Muscle layer of colon (tissue), 2 donors: ENCODE data around the gene CACNA1E.
"Not testable (repeated sequence)": the region's sequence is repeated elsewhere in the genome, so short reads cannot be mapped to it uniquely, and the experiment has no call there.

ENCODE experiments used
- H3K27ac ChIP-seq: one replicate; pipeline ENCODE4 v1.7.0; 2013; ENCODE audit warnings: low read depth, mild to moderate bottlenecking, low read length, moderate library complexity
- H3K27me3 ChIP-seq, 2 donors: one replicate each; pipeline ENCODE4 v1.7.0; 2013; ENCODE audit warnings: low read length in 2 of 2, mild to moderate bottlenecking in 2 of 2; ENCODE audit not compliant: insufficient read depth in 2 of 2, control insufficient read depth in 1 of 2
- H3K36me3 ChIP-seq: one replicate; pipeline ENCODE4 v1.7.0; 2013; ENCODE audit warnings: mild to moderate bottlenecking, low read length; ENCODE audit not compliant: insufficient read depth
- H3K4me1 ChIP-seq: one replicate; pipeline ENCODE4 v1.7.0; 2013; ENCODE audit warnings: mild to moderate bottlenecking, low read length; ENCODE audit not compliant: insufficient read depth
- H3K4me3 ChIP-seq, 2 donors: one replicate each; pipeline ENCODE4 v1.7.0; 2013; ENCODE audit warnings: low read length in 2 of 2, low read depth in 1 of 2, mild to moderate bottlenecking in 1 of 2, moderate library complexity in 1 of 2
- H3K9ac ChIP-seq: one replicate; pipeline ENCODE4 v1.7.0; 2013; ENCODE audit warnings: low read length
- H3K9me3 ChIP-seq: one replicate; pipeline ENCODE4 v1.7.0; 2013; ENCODE audit warnings: mild to moderate bottlenecking, low read length
- donor health status: abdominal sarcoma.
- donor health status: Adenocarcinoma of cecum.

The CACNA1E gene

DNA sequence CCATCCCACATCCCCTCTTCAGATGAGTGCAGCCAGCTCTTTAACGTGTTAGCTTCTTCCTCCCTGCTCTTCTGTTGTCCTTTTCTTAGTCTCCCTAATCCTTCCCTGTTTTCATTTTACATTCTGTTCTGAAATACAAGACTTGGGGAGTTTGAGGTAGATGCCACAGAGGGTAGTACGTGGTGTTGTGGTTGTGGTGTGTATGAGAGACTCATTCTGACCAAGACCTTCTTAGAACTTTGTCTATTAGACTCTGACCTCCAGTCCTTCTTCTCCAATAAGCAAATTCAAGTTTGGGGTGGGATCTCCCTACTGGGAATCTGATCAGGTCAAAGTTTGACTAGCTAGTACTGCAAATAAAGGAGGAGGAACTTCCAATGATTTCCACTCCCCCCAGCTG, 39.5 kb downstream of the CACNA1E start:
- H3K27ac ChIP-seq, result no peak overlapping the region
- H3K4me1 ChIP-seq, result no peaks in the 10 kb centered on the region
- no peak overlapping the region for H3K4me3 ChIP-seq
- no peaks in the 10 kb centered on the region for H3K27me3 ChIP-seq
- no peaks in the 10 kb centered on the region for H3K36me3 ChIP-seq
- H3K9ac ChIP-seq, result no peak overlapping the region
- no peaks in the 10 kb centered on the region for H3K9me3 ChIP-seq

DNA sequence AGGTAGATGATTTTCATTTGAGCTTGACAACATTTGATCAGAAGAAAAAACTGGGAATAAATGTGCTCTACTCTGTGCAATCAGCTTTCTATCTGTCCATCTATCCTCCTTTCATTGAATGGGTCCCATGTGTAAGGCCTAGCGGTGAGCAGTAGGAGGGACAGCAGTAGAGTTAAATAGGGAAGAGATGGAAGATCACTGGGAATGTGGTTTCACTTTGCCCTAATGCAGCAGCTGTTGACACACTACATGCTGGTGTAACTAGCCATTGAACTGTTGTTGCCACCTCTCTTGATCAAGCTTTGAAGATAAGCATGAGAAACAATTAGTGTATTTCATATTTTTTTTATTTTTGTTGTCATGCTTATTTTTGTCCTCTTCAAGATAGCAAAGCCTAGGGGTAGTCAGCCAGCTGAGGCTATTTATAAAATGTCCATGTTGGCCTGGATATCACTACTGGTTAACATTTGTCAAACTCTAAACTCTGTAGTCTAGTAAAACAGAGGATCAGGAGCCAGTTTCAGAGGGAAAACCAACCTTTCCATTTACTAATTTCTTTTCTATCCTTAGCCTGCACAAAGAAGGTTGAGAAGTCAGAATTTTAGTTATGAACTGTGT, 41.9 kb downstream of the CACNA1E start:
- Histone ChIP-seq H3K27ac (no peak overlapping the region), H3K36me3 (no peaks in the 10 kb centered on the region), H3K27me3 (no peaks in the 10 kb centered on the region), H3K9ac (no peak overlapping the region), H3K4me1 (no peaks in the 10 kb centered on the region), H3K4me3 (no peak overlapping the region), H3K9me3 (no peaks in the 10 kb centered on the region)

DNA sequence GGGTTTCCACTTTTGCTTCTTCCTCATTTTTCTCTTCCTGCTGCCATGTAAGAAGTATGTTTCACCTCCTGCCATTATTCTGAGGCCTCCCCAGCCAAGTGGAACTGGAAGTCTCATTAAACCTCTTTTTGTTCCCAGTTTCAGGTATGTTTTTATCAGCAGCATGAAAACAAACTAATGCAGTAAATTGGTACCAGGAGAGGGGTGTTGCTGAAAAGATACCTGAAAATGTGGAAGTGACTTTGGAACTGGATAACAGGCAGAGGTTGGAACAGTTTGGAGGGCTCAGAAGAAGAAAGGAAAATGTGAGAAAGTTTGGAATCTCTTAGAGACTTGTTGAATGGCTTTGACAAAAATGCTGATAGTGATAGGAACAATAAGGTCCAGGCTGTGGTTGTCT, 44.9 kb downstream of the CACNA1E start:
- H3K4me1 ChIP-seq, H3K9ac ChIP-seq, H3K27ac ChIP-seq, H3K27me3 ChIP-seq, H3K36me3 ChIP-seq, H3K4me3 ChIP-seq, H3K9me3 ChIP-seq: not testable (repeated sequence)

DNA sequence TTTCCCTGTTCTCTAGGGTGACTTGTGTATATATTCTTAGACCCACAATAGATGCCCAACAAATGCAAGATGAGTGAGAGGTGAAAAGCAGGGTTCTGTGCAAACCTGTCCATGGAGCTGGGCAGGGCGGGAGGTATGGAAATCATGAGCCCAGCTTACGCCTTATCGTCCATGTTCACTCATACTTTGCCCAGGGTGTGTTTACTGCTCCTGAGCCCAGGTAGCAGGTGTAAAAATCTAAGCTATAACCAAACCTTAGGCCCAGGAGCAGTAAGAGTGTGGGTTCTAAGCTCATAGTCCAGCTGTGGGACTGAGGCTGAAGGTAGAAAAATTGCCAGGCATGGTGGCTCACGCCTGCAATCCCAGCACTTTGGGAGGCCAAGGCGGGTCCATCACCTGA, 48.1 kb downstream of the CACNA1E start:
- no peaks in the 10 kb centered on the region for H3K27me3 ChIP-seq
- H3K36me3 ChIP-seq, result no peaks in the 10 kb centered on the region
- H3K4me1 ChIP-seq, result no peaks in the 10 kb centered on the region
- H3K27ac ChIP-seq, result no peak overlapping the region
- H3K9me3 ChIP-seq, result no peaks in the 10 kb centered on the region
- no peak overlapping the region for H3K4me3 ChIP-seq
- no peak overlapping the region for H3K9ac ChIP-seq

DNA sequence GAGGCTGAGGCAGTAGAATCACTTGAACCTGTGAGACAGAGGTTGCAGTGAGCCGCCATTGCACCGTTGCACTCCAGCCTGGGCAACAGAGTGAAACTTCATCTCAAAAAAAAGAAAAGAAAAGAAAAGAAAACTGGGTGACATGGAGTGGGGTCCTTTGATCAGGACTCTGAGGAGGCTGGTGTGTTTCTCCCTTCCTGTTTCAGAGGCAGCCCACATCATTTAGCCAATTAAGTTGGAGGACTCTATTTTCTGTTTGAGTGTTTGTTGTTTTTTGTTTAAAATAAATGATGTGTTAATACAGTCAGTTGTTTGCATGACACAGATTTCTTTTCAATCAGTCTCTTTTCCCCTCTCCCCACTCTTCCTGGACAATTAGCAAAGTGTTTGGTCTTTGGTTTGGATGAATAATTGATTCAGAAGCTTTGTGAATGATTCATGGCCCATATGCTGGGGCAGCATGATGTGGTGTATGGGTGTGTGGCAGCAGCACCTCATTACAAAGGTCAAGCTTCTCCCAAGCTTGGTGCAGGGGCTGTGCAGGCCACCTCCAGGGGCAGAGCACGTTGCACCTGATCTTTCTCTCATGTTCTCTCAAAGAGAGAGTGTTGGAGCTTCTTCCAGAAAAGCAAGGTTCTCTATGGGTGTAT, 48.8 kb downstream of the CACNA1E start:
- Histone ChIP-seq H3K9me3 (no peaks in the 10 kb centered on the region), H3K4me3 (no peak overlapping the region), H3K4me1 (no peaks in the 10 kb centered on the region), H3K36me3 (no peaks in the 10 kb centered on the region), H3K9ac (no peak overlapping the region), H3K27me3 (no peaks in the 10 kb centered on the region), H3K27ac (no peak overlapping the region)

DNA sequence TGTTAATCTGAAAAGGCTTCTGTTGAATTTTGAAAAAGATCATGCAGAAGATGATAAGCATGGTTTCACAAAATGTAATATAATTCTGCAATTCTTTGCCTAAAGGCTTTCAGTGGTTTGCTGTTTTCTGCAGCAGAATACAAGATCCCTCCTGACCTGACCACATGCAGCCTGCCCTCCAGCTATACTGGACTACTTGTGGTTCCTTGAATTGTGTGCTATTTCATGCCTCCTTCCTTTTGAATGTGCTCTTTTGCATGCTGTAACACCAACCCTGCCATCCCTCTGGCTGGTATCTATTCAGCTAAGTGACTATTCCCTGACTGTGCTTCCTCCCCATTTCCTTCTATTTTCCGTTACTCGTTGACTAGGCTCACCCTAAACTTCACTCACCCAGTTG, 55.5 kb downstream of the CACNA1E start:
- H3K9me3 ChIP-seq, result no peaks in the 10 kb centered on the region
- no peaks in the 10 kb centered on the region for H3K36me3 ChIP-seq
- no peak overlapping the region for H3K27ac ChIP-seq
- H3K4me1 ChIP-seq, result no peaks in the 10 kb centered on the region
- no peak overlapping the region for H3K9ac ChIP-seq
- H3K27me3 ChIP-seq, result no peaks in the 10 kb centered on the region
- no peak overlapping the region for H3K4me3 ChIP-seq

DNA sequence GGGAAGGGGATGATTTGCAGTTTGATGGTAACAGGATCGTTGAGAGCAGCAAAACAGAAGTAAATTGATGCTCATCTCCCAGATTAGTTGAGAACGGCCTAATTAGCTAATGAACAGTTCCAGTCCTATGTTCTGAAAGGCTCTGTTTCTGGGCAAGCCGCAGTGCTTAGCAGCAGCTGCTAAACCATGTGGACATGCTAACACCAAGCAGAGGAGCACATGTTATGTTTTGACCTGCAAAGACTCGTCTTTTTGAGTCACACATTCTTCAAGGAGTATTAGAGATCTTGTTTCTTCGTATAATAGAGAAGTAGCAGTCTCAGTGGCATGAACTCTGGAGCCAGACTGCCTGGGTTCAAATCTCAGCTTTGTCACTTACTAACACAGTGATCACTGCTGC, 58.1 kb downstream of the CACNA1E start:
- H3K27me3 ChIP-seq, result no peaks in the 10 kb centered on the region
- H3K4me1 ChIP-seq, result no peaks in the 10 kb centered on the region
- H3K27ac ChIP-seq, result no peak overlapping the region

DNA sequence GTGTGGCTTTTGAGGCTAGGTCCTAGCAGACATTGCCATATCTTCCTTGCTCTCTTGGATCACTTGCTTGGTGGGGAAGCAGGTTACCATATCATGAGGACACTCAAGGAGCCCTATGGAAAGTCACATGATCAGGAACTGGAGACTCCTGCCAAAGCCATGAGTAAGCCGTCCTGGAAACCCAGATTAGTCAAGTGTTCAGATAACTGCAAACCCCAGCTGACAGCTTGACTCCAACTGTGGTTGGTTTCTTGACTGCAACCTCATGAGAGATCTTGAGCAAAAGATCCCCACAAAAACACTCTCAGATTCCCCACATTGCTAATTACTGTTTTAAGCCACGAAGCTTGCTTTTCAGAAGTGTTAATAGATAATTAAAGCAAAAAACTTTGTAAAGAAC, 58.6 kb downstream of the CACNA1E start:
- Histone ChIP-seq H3K4me3 (no peak overlapping the region), H3K4me1 (no peaks in the 10 kb centered on the region), H3K36me3 (no peaks in the 10 kb centered on the region), H3K27ac (no peak overlapping the region), H3K27me3 (no peaks in the 10 kb centered on the region), H3K9ac (no peak overlapping the region), H3K9me3 (no peaks in the 10 kb centered on the region)

More for the DNA sequence above, 58.1 kb downstream of the CACNA1E start:
- Histone ChIP-seq H3K9me3 (no peaks in the 10 kb centered on the region), H3K4me3 (no peak overlapping the region), H3K36me3 (no peaks in the 10 kb centered on the region), H3K9ac (no peak overlapping the region)

DNA sequence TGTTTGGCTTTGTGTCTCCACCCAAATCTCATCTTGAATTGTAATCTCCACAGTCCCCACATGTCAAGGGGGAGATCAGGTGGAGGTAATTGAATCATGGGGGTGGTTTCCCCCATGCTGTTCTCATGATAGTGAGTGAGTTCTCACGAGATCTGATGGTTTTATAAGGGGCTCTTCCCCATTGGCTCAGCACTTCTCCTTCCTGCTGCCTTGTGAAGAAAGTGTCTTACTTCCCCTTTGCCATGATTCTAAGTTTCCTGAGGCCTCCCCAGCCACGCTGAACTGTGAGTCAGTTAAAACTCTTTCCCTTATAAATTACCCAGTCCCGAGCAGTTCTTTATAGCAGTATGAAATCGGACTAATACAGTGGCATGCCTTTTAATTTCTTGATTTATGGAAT, 59.1 kb downstream of the CACNA1E start:
- not testable (repeated sequence) for H3K27ac ChIP-seq, H3K27me3 ChIP-seq, H3K4me3 ChIP-seq, H3K9ac ChIP-seq, H3K36me3 ChIP-seq, H3K9me3 ChIP-seq, H3K4me1 ChIP-seq

DNA sequence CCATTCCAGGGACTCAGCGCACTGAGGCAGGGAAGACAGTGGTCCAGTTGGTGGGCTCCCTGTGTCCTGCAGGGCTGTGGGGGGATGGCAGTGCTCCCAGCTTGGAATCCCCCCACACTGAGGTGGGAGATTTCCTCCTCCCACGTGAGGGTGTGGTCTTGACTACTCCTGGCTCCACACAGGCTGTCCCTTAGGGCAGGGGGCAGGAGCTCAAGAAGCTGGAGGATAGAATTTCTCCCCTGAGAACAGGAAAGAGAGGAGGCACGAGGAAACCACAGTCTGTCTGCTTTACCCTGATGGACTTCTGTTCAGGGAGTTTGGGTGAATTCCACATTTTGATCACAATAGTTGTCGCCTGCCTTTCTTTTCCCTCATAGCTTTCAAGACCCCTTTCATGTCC, 62.1 kb downstream of the CACNA1E start:
- Histone ChIP-seq H3K27me3 (no peaks in the 10 kb centered on the region), H3K4me3 (no peak overlapping the region), H3K27ac (no peak overlapping the region), H3K9me3 (no peaks in the 10 kb centered on the region), H3K36me3 (no peaks in the 10 kb centered on the region), H3K4me1 (no peaks in the 10 kb centered on the region), H3K9ac (no peak overlapping the region)

DNA sequence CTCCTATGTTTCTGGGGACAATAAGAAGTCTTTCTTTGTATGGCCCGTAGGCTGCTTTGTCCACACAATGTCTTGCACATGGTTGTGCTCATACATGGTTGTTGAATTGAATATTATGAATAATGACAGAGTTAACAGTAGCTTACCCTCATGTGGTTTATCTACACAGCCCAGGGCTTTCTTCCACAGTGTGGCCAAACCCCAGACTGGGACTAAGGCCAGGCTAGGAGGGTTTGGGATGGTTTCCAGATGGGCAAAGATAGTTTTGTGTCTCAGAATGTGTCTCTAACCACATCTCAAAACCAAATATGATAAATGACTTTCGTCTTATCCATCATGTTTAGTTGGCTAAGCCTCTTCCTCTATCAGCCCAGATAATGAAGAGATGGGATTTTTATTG, 65.2 kb downstream of the CACNA1E start:
- H3K36me3 ChIP-seq, result no peaks in the 10 kb centered on the region
- no peak overlapping the region for H3K9ac ChIP-seq
- no peak overlapping the region for H3K27ac ChIP-seq
- H3K4me1 ChIP-seq, result peaks cover 11% of the 10 kb centered on the region
- H3K27me3 ChIP-seq, result no peaks in the 10 kb centered on the region
- no peak overlapping the region for H3K4me3 ChIP-seq
- no peaks in the 10 kb centered on the region for H3K9me3 ChIP-seq

DNA sequence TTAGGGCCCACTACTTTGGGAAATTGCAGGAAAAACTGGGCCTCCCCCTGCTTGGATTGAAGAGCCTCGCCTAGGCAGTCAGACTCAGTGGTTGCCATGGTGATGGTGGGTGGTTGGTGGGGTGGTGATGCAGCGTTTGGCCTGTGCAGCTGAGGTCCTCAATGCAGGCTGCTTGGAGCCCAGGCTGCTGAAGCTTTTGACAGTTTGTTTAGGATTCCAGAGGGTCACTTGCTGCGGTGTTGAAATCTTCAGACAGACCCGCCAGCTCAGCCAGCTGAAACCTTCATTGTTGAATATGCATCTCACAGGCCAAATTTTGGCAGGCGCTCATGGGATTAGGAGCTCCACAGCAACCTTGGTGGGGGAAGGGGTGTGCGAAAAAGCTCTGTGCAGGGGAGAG, 67.9 kb downstream of the CACNA1E start:
- no peaks in the 10 kb centered on the region for H3K27me3 ChIP-seq
- no peak overlapping the region for H3K27ac ChIP-seq

More for the DNA sequence above, 67.9 kb downstream of the CACNA1E start:
- Histone ChIP-seq H3K4me3 (no peak overlapping the region), H3K9me3 (no peaks in the 10 kb centered on the region), H3K36me3 (no peaks in the 10 kb centered on the region), H3K9ac (no peak overlapping the region), H3K4me1 (peaks cover 11% of the 10 kb centered on the region)
